ENCODE data around the gene KIF12. TPM values are rescaled to one million over a fixed set of nuclear protein-coding genes. Genes with fewer than 3 reads are reported as not detected.

Gene KIF12
- total and polyA plus RNA-seq, 2 of the 8 experiments (the other 6 are each of a cell fraction or from before 2014, with no cell fraction given), result 2.9 to 3.9 TPM

DNA sequence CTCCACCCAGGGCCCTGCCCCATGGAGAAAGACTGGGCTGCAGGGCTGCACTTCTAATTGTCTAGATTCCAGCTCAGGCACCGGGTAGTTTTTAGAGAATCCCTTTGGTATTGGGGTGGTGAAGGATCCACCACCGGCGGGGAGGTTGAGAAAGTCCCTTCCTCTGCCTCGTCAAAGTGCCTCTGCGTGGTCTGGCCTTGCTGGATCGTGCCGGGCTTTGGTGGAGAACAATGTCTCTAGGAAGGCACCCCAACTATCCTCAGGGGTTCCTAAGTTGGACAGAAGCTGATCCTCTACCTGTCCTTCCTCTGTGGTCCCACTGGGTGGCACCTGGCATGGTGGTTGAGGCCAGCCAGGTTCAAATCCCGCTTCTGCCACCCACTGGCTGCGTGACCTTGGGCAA, 13.7 kb downstream of the KIF12 start:
- Histone ChIP-seq H3K4me3 (ENCODE audit: extremely low read depth in 1 of 4, insufficient read depth in 2 of 4, low read depth in 3 of 4, low read length in 4 of 4) (no peak overlapping the region), H2AFZ (ENCODE audit: low read length) (no peak overlapping the region), H3K79me1 (ENCODE audit: low read depth, low read length) (no peaks in the 10 kb centered on the region), H3K4me2 (ENCODE audit: insufficient read depth in 1 of 2, low read depth in 2 of 2, low read length in 2 of 2) (no peak overlapping the region), H3K18ac (ENCODE audit: extremely low read depth, low read length) (no peak overlapping the region), H3K23me2 (ENCODE audit: low read depth, low read length) (no peaks in the 10 kb centered on the region), H3K23ac (ENCODE audit: insufficient read length) (no peak overlapping the region), H3K27ac (ENCODE audit: low read depth, low read length) (no peak overlapping the region), H4K8ac (ENCODE audit: extremely low read depth, insufficient read depth, low read length) (no peak overlapping the region), H2AK5ac (ENCODE audit: low read depth, low read length) (no peak overlapping the region), H2BK5ac (ENCODE audit: low read depth, low read length) (no peak overlapping the region), H2BK15ac (ENCODE audit: low read length) (no peak overlapping the region), H3K4ac (replicated peaks; ENCODE audit: insufficient read length, low read depth, low read length) (no peak overlapping the region), H2BK20ac (ENCODE audit: low read length) (no peak overlapping the region), H2BK120ac (replicated peaks; ENCODE audit: low read depth, low read length) (no peak overlapping the region), H3K79me2 (ENCODE audit: control insufficient read depth in 1 of 2, insufficient read depth in 2 of 2, low read length in 2 of 2) (no peaks in the 10 kb centered on the region), H4K20me1 (replicated peaks in 1 of 2; ENCODE audit: control insufficient read depth in 1 of 2, insufficient read depth in 2 of 2, low read length in 2 of 2) (peaks cover 0 to 1% of the 10 kb centered on the region in 2 experiments), H3K36me3 (ENCODE audit: control insufficient read depth in 2 of 4, insufficient read depth in 4 of 4, low read length in 3 of 4) (no peaks in the 10 kb centered on the region), H4K5ac (ENCODE audit: insufficient read length, low read depth, low read length) (no peak overlapping the region), H4K91ac (replicated peaks; ENCODE audit: insufficient read length, low read length) (no peak overlapping the region), H3K4me1 (replicated peaks in 1 of 4; ENCODE audit: control insufficient read depth in 3 of 4, insufficient read depth in 4 of 4, low read length in 3 of 4) (0 out of 7 replicates have a peak, but pooled peaks cover 0 to 2% (median 0%) of the 10 kb centered on the region in 4 experiments), H3K56ac (replicated peaks; ENCODE audit: insufficient read length, low read depth, low read length) (no peak overlapping the region), H3K14ac (ENCODE audit: insufficient read length) (no peak overlapping the region), H3K27me3 (replicated peaks in 1 of 4; ENCODE audit: control insufficient read depth in 3 of 4, extremely low read depth in 1 of 4, insufficient read depth in 3 of 4, low read length in 3 of 4) (no peaks in the 10 kb centered on the region; a peak in 2 of 7 replicates), H3K9me3 (ENCODE audit: insufficient read depth in 2 of 2, low read depth in 1 of 2, low read length in 1 of 2) (no peaks in the 10 kb centered on the region), H2BK12ac (ENCODE audit: low read depth, low read length) (no peak overlapping the region), H3K9ac (replicated peaks in 1 of 4; ENCODE audit: extremely low read depth in 1 of 4, low read depth in 3 of 4, low read length in 3 of 4) (no peak overlapping the region)
- DNase-seq (ENCODE audit: low read depth in 1 of 2, low spot score in 2 of 2) (no peak), FAIRE-seq (no peak)
- whole genome bisulfite sequencing, 2 experiments (ENCODE audit: extremely low coverage in 1 of 2, insufficient coverage in 1 of 2, insufficient read length in 1 of 2, insufficient replicate concordance in 2 of 2, low coverage in 1 of 2, low lambda C conversion rate in 2 of 2, missing lambda C conversion rate in 1 of 2), result 88% methylated on average over 9 of the region's 9 CpGs; no CpG with 5 or more reads in 1 of the 2 experiments
- peak in 2 of 3 experiments; percentile 22 to 52; a peak in 3 of 4 replicates for TF ChIP-seq CTCF (IDR thresholded peaks at IDR 0.05; ENCODE audit: control extremely low read depth in 1 of 3, insufficient read depth in 1 of 3, low read depth in 1 of 3, low read length in 3 of 3)
- peak; percentile 5 to 15; a peak in 1 of 4 replicates for TF ChIP-seq RAD21 (IDR thresholded peaks at IDR 0.05 in 1 of 2, conservative IDR thresholded peaks at IDR 0.05 in 1 of 2; ENCODE audit: low read depth in 2 of 2, low read length in 2 of 2)
- TF ChIP-seq, protein P1, sequence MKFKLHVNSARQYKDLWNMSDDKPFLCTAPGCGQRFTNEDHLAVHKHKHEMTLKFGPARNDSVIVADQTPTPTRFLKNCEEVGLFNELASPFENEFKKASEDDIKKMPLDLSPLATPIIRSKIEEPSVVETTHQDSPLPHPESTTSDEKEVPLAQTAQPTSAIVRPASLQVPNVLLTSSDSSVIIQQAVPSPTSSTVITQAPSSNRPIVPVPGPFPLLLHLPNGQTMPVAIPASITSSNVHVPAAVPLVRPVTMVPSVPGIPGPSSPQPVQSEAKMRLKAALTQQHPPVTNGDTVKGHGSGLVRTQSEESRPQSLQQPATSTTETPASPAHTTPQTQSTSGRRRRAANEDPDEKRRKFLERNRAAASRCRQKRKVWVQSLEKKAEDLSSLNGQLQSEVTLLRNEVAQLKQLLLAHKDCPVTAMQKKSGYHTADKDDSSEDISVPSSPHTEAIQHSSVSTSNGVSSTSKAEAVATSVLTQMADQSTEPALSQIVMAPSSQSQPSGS (IDR thresholded peaks at IDR 0.05; ENCODE audit: low read length), result no peak
- CTCF ChIA-PET (ENCODE audit: partially characterized antibody), result interaction anchor here (1.0 to 10.3 kb wide), 6 partner anchors 10 to 205 kb away, joined by 4 to 144 read pairs (median 62); partner anchors contain the start of gene KIF12
- POLR2A ChIA-PET (ENCODE audit: partially characterized antibody), result no interaction called here

All from H1 (cell line).